GM23338 (cell line): ENCODE measurements around the gene BAG5. TPM values are rescaled to one million over a fixed set of nuclear protein-coding genes. Genes with fewer than 3 reads are reported as not detected.

Experiments
- ATAC-seq: fragments of 200-7000 bp; cut with Tn5 transposase; 3 replicates; pipeline ENCODE4 v1.9.1; 2020
- DNase-seq: peaks from one replicate; pipeline ENCODE4 v3.0.0-alpha.2; 2015; ENCODE audit warnings: low spot score
- H2AFZ ChIP-seq: fragments of 200-600 bp; sonication (generic); 2 replicates; pipeline ENCODE4 v1.8.0; 2016; ENCODE audit warnings: antibody characterized with exemption, mild to moderate bottlenecking, moderate library complexity
- H3F3A ChIP-seq: fragments of 200-600 bp; sonication (generic); replicated peaks from 2 replicates; pipeline ENCODE4 v1.8.0; 2017; ENCODE audit warnings: antibody characterized with exemption, mixed run types, low read depth
- H3K27ac ChIP-seq: fragments of 200-600 bp; sonication (generic); 2 replicates; pipeline ENCODE4 v1.6.1; 2016; ENCODE audit warnings: low read depth
- H3K27me3 ChIP-seq: fragments of 200-600 bp; sonication (generic); 2 replicates; pipeline ENCODE4 v1.8.0; 2016; ENCODE audit warnings: mild to moderate bottlenecking, mixed run types, moderate library complexity; ENCODE audit not compliant: insufficient read depth
- H3K36me3 ChIP-seq: fragments of 200-600 bp; sonication (generic); 2 replicates; pipeline ENCODE4 v1.8.0; 2016; ENCODE audit warnings: mild to moderate bottlenecking; ENCODE audit not compliant: insufficient read depth
- H3K4me1 ChIP-seq: fragments of 200-600 bp; sonication (generic); 2 replicates; pipeline ENCODE4 v1.8.0; 2016; ENCODE audit warnings: mild to moderate bottlenecking, moderate library complexity; ENCODE audit not compliant: insufficient read depth
- H3K4me2 ChIP-seq: fragments of 200-600 bp; sonication (generic); 2 replicates; pipeline ENCODE4 v1.7.1; 2017; ENCODE audit warnings: mixed run types
- H3K4me3 ChIP-seq: fragments of 200-600 bp; sonication (generic); 2 replicates; pipeline ENCODE4 v1.6.1; 2016; ENCODE audit warnings: mixed run types
- H3K79me2 ChIP-seq: fragments of 200-600 bp; sonication (generic); replicated peaks from 2 replicates; pipeline ENCODE4 v1.8.0; 2017; ENCODE audit warnings: mild to moderate bottlenecking; ENCODE audit not compliant: insufficient read depth
- H3K9me2 ChIP-seq: fragments of 200-600 bp; sonication (generic); 2 replicates; pipeline ENCODE4 v1.8.0; 2017; ENCODE audit not compliant: insufficient read depth
- H4K20me1 ChIP-seq: fragments of 200-600 bp; sonication (generic); replicated peaks from 2 replicates; pipeline ENCODE4 v1.8.0; 2017; ENCODE audit warnings: mild to moderate bottlenecking; ENCODE audit not compliant: insufficient read depth
- H3K27ac Mint-ChIP-seq: 2 replicates; pipeline ENCODE4 v1.8.0; 2020; ENCODE audit warnings: inconsistent platforms, mild to moderate bottlenecking, moderate library complexity, mixed read lengths
- H3K27me3 Mint-ChIP-seq: 3 replicates; pipeline ENCODE4 v1.8.0; 2022; ENCODE audit warnings: low read depth, mild to moderate bottlenecking, moderate library complexity, mixed read lengths, inconsistent platforms; ENCODE audit not compliant: insufficient read depth, poor library complexity
- H3K36me3 Mint-ChIP-seq: 3 replicates; pipeline ENCODE4 v1.8.0; 2021; ENCODE audit warnings: low read depth, mild to moderate bottlenecking, inconsistent platforms, moderate library complexity, mixed read lengths
- H3K4me1 Mint-ChIP-seq: 3 replicates; pipeline ENCODE4 v1.8.0; 2020; ENCODE audit warnings: mild to moderate bottlenecking, inconsistent platforms, mixed read lengths
- H3K4me3 Mint-ChIP-seq: 3 replicates; pipeline ENCODE4 v1.8.0; 2021; ENCODE audit warnings: moderate library complexity, mild to moderate bottlenecking, inconsistent platforms, mixed read lengths
- H3K9me3 Mint-ChIP-seq: 3 replicates; pipeline ENCODE4 v1.8.0; 2020; ENCODE audit warnings: moderate library complexity, mild to moderate bottlenecking, inconsistent platforms, mixed read lengths
- CREB1 ChIP-seq: fragments of 250-450 bp; sonication (Bioruptor Pico); IDR thresholded peaks from 2 replicates; pipeline ENCODE4 v1.5.0; 2020; ENCODE audit warnings: low read depth, mild to moderate bottlenecking, moderate library complexity
- EZH2phosphoT487 ChIP-seq: fragments of 200-600 bp; sonication (generic); IDR thresholded peaks from one replicate; pipeline ENCODE4 v1.8.1; 2018; ENCODE audit warnings: antibody characterized with exemption; ENCODE audit not compliant: unreplicated experiment
- NANOG ChIP-seq: IDR thresholded peaks from 2 replicates; pipeline ENCODE4 v1.6.1; 2016; ENCODE audit warnings: antibody characterized with exemption, borderline replicate concordance
- STAT1 ChIP-seq: IDR thresholded peaks from one replicate; pipeline ENCODE4 v1.6.1; 2016; ENCODE audit warnings: antibody characterized with exemption; ENCODE audit not compliant: unreplicated experiment
- polyA plus RNA-seq: library from polyadenylated mRNA; unstranded; fragments of >200 nt; fragmentation: Nextera tagmentation; extraction: Ambion mirVana; gene quantifications from 2 replicates; pipeline ENCODE4 v1.2.1, GENCODE V29; 2016
- total RNA-seq: library from RNA; depleted of rRNA; stranded (reverse); fragments of >200 nt; shearing (Covaris generic); gene quantifications from 2 replicates; pipeline ENCODE4 v1.2.3, GENCODE V29; 2014
- TF ChIP-seq, protein P1 (sequence below): IDR thresholded peaks from one replicate; pipeline ENCODE4 v1.6.1; 2018; ENCODE audit warnings: antibody characterized with exemption; ENCODE audit not compliant: unreplicated experiment
- TF ChIP-seq, protein P2 (sequence below): fragments of 250-450 bp; sonication (Bioruptor Pico); IDR thresholded peaks from 2 replicates; pipeline ENCODE4 v1.5.0; 2020; ENCODE audit warnings: mild to moderate bottlenecking, moderate library complexity
- TF ChIP-seq, protein P3 (sequence below), 2 experiments: fragments of 200-600 bp in 1 of 2; sonication (generic) in 1 of 2; conservative IDR thresholded peaks; 2 replicates each; pipeline versions ENCODE4 v1.5.1 to v1.6.1; 2016 to 2017; ENCODE audit warnings: antibody characterized with exemption in 2 of 2, low read depth in 2 of 2, mild to moderate bottlenecking in 2 of 2, moderate library complexity in 1 of 2

Gene BAG5
- total and polyA plus RNA-seq, 2 experiments from 2014 or later, result 21.1 to 29.2 TPM

DNA sequence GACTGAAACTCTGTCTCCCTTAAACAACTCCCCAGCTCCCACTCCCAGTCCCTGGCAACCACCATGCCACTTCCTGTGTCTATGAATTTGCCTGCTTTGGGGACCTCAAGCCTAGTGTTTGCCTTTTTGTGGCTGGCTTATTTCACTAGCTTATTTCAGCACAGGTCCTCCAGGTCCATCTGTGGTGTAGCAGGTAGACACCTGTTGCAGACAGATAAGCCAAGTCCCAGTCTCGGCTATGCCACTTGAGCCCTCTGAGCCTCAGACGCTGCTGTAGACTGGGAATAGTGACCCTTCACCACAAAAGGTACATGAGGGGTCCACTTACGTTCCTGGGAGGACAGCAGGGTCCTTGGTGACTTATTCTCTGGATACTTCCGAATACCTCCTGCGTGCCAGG, 42.2 kb upstream of the BAG5 start (continued):
- TF ChIP-seq, protein P1, sequence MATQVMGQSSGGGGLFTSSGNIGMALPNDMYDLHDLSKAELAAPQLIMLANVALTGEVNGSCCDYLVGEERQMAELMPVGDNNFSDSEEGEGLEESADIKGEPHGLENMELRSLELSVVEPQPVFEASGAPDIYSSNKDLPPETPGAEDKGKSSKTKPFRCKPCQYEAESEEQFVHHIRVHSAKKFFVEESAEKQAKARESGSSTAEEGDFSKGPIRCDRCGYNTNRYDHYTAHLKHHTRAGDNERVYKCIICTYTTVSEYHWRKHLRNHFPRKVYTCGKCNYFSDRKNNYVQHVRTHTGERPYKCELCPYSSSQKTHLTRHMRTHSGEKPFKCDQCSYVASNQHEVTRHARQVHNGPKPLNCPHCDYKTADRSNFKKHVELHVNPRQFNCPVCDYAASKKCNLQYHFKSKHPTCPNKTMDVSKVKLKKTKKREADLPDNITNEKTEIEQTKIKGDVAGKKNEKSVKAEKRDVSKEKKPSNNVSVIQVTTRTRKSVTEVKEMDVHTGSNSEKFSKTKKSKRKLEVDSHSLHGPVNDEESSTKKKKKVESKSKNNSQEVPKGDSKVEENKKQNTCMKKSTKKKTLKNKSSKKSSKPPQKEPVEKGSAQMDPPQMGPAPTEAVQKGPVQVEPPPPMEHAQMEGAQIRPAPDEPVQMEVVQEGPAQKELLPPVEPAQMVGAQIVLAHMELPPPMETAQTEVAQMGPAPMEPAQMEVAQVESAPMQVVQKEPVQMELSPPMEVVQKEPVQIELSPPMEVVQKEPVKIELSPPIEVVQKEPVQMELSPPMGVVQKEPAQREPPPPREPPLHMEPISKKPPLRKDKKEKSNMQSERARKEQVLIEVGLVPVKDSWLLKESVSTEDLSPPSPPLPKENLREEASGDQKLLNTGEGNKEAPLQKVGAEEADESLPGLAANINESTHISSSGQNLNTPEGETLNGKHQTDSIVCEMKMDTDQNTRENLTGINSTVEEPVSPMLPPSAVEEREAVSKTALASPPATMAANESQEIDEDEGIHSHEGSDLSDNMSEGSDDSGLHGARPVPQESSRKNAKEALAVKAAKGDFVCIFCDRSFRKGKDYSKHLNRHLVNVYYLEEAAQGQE, result no peak
- no peak for TF ChIP-seq STAT1
- TF ChIP-seq, protein P2, sequence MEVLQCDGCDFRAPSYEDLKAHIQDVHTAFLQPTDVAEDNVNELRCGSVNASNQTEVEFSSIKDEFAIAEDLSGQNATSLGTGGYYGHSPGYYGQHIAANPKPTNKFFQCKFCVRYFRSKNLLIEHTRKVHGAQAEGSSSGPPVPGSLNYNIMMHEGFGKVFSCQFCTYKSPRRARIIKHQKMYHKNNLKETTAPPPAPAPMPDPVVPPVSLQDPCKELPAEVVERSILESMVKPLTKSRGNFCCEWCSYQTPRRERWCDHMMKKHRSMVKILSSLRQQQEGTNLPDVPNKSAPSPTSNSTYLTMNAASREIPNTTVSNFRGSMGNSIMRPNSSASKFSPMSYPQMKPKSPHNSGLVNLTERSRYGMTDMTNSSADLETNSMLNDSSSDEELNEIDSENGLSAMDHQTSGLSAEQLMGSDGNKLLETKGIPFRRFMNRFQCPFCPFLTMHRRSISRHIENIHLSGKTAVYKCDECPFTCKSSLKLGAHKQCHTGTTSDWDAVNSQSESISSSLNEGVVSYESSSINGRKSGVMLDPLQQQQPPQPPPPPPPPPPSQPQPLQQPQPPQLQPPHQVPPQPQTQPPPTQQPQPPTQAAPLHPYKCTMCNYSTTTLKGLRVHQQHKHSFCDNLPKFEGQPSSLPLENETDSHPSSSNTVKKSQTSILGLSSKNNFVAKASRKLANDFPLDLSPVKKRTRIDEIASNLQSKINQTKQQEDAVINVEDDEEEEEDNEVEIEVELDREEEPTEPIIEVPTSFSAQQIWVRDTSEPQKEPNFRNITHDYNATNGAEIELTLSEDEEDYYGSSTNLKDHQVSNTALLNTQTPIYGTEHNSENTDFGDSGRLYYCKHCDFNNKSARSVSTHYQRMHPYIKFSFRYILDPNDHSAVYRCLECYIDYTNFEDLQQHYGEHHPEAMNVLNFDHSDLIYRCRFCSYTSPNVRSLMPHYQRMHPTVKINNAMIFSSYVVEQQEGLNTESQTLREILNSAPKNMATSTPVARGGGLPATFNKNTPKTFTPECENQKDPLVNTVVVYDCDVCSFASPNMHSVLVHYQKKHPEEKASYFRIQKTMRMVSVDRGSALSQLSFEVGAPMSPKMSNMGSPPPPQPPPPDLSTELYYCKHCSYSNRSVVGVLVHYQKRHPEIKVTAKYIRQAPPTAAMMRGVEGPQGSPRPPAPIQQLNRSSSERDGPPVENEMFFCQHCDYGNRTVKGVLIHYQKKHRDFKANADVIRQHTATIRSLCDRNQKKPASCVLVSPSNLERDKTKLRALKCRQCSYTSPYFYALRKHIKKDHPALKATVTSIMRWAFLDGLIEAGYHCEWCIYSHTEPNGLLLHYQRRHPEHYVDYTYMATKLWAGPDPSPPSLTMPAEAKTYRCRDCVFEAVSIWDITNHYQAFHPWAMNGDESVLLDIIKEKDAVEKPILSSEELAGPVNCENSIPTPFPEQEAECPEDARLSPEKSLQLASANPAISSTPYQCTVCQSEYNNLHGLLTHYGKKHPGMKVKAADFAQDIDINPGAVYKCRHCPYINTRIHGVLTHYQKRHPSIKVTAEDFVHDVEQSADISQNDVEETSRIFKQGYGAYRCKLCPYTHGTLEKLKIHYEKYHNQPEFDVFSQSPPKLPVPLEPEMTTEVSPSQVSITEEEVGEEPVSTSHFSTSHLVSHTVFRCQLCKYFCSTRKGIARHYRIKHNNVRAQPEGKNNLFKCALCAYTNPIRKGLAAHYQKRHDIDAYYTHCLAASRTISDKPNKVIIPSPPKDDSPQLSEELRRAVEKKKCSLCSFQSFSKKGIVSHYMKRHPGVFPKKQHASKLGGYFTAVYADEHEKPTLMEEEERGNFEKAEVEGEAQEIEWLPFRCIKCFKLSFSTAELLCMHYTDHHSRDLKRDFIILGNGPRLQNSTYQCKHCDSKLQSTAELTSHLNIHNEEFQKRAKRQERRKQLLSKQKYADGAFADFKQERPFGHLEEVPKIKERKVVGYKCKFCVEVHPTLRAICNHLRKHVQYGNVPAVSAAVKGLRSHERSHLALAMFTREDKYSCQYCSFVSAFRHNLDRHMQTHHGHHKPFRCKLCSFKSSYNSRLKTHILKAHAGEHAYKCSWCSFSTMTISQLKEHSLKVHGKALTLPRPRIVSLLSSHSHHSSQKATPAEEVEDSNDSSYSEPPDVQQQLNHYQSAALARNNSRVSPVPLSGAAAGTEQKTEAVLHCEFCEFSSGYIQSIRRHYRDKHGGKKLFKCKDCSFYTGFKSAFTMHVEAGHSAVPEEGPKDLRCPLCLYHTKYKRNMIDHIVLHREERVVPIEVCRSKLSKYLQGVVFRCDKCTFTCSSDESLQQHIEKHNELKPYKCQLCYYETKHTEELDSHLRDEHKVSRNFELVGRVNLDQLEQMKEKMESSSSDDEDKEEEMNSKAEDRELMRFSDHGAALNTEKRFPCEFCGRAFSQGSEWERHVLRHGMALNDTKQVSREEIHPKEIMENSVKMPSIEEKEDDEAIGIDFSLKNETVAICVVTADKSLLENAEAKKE (CRISPR knock-in tag), result no peak

DNA sequence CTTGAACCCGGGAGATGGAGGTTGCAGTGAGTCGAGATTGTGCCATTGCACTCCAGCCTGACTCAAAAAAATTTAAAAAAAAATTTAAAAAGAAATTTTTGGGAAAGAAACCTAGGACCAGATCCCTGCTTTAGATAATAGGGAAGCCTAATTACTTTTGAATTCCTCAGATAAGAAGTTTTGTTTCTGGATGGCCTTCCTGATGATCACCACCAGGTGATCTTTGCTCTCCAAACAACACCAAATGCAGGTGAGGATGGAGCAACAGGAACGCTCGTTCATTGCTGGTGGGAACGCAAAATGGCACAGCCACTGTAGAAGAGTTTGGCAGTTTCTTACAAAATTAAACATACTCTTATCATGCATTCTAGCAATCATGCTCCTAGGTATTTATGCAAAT, 38.0 kb upstream of the BAG5 start:
- Histone ChIP-seq H4K20me1 (no peaks in the 10 kb centered on the region), H3K27me3 (no peaks in the 10 kb centered on the region), H2AFZ (no peak overlapping the region), H3K4me1 (no peaks in the 10 kb centered on the region), H3F3A (no peaks in the 10 kb centered on the region), H3K27ac (no peak overlapping the region), H3K4me3 (no peak overlapping the region), H3K36me3 (no peaks in the 10 kb centered on the region), H3K4me2 (no peak overlapping the region), H3K9me2 (no peaks in the 10 kb centered on the region), H3K79me2 (no peaks in the 10 kb centered on the region)
- Mint-ChIP-seq H3K4me3 (no peak overlapping the region), H3K4me1 (peaks cover under 1% of the 10 kb centered on the region; the same call in 2 of the 3 replicates), H3K27ac (no peak overlapping the region), H3K9me3 (no peaks in the 10 kb centered on the region; the same call in 2 of the 3 replicates), H3K27me3 (peaks cover 8% of the 10 kb centered on the region), H3K36me3 (no peaks in the 10 kb centered on the region)
- DNase-seq (no peak), ATAC-seq (no peak)
- no peak for TF ChIP-seq STAT1
- TF ChIP-seq, protein P3, sequence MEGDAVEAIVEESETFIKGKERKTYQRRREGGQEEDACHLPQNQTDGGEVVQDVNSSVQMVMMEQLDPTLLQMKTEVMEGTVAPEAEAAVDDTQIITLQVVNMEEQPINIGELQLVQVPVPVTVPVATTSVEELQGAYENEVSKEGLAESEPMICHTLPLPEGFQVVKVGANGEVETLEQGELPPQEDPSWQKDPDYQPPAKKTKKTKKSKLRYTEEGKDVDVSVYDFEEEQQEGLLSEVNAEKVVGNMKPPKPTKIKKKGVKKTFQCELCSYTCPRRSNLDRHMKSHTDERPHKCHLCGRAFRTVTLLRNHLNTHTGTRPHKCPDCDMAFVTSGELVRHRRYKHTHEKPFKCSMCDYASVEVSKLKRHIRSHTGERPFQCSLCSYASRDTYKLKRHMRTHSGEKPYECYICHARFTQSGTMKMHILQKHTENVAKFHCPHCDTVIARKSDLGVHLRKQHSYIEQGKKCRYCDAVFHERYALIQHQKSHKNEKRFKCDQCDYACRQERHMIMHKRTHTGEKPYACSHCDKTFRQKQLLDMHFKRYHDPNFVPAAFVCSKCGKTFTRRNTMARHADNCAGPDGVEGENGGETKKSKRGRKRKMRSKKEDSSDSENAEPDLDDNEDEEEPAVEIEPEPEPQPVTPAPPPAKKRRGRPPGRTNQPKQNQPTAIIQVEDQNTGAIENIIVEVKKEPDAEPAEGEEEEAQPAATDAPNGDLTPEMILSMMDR (conservative IDR thresholded peaks at IDR 0.05; ENCODE audit: low read depth in 2 of 2), result no peak
- no peak for TF ChIP-seq NANOG
- TF ChIP-seq CREB1 (CRISPR knock-in tag), result no peak
- no peak for TF ChIP-seq EZH2phosphoT487
